ENCODE results near the gene PADI1.

The PADI1 gene

DNA sequence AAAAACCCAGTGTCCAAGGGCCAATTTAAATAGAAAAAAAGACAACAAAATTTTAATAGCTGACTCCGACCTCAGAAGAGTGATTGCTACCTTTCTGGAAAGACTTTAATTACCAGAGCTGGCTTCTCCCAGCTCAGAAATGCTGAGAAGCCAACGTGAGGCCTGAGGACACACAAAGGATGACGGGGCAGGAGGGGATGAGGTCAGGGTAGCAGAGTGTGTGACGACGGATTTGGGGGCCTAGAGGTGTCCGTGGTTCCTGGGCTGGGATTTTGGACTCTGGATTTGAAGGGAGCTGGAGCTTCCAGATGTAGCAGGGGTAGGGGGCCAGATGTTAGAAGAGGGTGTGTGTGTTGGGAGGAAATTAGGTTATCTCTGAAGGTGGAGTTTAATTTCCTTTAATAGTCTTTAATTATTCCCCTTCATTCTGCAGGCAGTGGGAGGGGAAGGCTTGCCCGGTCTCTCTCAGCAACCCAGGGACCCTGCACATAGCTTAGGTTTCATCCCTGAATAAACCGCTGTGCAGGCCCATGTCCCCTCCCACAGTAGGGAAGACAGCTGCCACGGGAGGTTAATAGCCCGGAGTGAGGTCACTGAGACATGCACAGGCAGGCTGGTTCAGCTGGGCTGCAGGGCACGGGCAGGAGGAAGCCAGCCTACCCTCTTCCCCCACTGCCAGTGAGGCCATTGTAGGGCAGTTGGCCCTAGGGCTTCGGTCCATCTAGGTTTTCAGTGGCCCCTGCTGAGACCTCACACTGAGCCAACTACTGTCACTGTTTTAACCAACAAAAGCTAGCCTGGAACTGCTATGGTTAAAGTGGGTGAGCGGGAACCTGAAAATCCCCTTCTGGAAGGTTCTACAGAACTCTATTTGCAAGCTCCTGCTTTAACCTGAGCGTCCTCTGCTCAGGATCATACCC is 40.2 kb downstream of the PADI1 start:
- DNase-seq, result no peak

DNA sequence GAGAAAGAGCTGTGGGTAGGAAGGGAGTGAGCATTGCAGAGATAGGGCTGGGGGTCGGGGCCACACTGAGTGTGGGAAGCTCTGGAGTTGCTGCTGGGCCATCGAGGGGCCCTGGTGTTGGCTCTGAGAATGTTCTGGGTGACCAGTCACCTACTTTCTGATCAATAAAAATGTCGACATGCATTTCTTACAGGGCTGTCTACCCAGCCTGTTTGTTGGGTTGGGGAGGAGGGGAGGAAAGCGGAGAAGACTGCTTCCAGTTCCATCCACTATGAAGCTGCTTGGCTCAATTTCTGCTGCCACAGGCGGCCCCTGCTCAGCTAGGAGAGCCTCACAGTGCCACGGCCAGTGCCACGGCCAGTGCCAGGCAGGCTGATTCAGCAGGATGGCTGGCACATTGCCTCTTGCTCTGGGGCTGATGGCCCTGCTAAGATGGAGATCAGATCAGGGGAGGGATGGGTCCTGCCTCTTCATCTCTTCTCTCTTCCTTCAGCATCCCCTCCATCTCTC is 40.9 kb downstream of the PADI1 start:
- DNase-seq, result no peak

DNA sequence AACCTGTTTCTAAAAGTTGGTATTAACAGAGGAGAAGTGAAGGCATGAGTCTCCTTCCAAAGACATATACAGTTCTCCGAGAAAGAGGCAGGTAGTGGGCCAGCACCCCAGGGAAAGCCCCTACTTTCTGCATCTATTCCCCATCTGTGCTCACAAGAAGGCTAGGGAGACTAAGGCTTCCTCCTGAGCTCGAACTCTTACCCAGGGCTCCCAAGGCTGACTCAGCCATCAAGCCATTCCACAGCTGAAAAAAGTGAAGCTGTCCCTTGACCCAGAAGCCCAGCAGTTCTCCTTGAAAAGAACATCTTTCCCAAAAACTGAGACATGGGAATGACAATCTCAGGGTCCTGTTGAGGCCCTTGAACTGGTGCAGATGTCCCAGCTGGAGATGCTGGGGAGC is 42.0 kb downstream of the PADI1 start:
- no peak for DNase-seq

DNA sequence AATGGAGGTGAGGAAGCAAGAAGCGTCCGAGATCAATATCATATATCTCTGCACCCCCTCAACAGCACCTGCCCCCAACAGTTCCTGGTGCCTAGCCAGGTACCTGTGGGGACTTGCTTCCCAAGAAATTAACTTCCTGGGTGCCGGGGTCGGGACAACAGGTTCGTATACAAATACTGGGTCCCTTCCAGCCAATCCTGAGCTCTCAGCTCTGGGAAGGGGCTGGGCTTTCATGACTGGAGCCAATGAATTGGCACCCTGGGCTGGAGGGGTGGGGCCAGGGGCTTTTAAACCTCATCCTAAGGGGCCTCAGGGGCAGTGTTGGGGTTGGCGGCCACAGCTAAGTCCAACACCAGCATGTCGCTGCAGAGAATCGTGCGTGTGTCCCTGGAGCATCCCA is 43.9 kb downstream of the PADI1 start, which contains the start of gene PADI3:
Gene PADI3, plus strand, starts transcription at position 318 of the 400 bp plus-strand sequence. Its CDS starts 40 bp downstream, at position 358.
- DNase-seq, result no peak

DNA sequence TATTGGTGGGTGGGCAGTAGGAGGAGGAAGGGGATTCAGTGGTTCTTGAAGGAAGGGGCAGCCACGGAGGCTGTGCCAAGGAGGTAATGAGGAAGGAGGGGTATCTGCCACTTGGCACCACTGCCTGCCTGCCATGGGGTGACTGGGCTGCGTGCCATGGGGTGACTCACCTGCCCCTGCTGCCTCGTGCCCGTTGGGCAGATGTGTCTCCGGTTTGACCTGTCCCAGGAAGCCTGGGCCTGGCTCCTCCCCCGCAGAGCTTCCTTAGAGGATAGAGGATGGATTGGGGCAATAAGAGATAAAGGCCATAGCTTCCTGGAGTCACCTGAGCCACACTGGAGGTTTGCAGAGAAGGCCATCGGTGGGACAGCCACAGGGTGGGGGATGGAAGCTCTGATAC is 45.7 kb downstream of the PADI1 start:
- no peak for DNase-seq

DNA sequence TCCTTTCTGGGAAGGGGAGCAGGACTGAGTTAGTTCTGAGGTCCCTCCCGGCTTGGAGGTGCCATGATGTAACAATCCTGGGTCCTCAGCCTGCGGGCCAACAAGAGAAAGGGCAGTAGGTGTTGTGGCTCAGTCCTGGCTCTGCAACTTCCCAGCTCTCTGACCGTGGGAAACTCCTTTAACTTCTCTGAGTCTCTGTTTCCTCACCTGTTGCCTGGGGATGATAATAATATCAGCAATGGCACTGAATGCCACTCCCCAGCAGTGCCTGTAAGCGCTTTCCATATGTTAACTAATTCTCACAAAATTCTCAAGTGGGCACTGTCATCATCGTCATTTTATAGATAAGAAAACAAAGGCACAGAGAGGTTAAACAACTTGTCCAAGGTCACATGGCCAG is 46.3 kb downstream of the PADI1 start:
- no peak for DNase-seq

DNA sequence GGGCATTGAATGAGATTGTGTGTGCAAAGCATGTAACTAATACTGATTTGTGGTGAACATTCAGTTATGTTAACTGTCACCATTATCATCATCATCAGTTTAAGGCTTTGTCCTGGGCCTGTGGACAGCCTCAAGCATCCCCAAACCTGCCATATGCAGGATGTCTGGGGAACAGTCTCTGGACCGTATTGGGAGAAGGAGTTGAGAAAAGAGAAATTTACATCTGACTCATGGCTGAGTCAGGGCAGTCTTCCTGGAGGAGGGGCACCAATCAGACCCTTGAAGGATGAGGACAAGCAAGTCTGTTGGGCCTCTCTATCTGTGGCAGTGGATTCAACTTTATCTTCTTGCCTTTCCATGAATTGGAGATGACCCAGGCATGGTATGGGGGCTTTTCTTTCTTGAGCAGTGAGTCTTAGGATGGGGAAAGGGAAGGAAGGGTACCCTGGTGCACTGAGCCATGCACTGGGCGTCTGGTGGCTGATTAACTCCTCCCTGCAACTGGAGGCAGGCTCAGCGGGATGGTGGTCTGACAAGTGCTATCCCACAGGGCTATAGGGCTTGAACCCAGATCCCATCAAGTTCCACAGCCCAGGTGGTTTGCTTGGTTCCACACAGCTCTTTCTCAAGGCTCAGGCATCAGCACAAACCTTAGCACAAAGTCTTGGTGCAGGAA is 46.9 kb downstream of the PADI1 start:
- no peak for DNase-seq

DNA sequence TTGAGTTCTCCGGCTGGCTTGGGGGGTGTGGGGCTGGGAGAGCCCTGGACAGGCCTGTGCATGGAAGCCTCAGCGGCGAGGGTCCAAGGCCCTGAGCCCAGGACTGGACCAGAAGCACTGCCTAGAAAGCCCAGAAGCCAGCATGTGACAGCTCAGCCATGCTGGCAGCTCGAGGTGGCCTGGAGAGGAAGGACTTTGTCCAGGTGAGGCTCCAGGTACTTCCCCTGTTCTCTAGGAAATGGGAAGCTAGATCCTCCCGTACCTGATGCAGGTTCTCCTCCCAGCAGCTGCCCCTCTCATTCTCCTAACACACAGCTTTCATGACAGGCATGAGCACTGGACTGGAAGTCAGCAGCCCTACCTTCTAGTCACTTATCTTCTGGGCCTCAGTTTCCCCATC is 50.4 kb downstream of the PADI1 start:
- no peak for DNase-seq

DNA sequence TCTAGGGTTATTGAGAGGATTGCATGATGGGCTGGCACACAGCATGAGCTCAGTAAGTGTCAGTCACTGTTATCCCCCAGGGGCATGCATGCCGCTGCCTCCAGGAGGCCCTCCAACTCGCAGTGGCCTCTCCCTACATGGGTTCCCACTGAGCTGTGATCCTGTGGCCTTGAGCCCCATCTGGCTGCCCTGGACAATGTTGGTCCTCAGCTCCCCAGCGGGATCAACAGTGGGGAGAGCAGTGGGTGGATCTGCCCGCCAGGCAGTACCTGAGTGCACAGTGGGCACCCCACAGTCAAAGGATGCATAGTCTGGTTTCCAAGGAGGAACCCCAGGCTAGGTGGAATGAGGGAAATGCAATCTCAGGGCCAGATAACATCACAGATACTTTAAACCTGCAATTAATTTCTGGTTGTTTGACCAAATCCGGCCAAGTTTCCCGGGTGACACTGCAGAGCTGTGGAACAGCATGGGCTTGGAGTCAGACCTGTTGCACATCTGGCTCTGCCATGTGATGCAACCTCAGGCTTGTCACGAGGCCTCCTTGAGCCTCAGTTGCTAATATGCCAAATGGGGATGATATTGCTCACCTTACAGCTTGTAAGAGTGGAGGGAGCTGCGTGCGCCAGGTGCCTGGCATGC is 53.3 kb downstream of the PADI1 start:
- no peak for DNase-seq

DNA sequence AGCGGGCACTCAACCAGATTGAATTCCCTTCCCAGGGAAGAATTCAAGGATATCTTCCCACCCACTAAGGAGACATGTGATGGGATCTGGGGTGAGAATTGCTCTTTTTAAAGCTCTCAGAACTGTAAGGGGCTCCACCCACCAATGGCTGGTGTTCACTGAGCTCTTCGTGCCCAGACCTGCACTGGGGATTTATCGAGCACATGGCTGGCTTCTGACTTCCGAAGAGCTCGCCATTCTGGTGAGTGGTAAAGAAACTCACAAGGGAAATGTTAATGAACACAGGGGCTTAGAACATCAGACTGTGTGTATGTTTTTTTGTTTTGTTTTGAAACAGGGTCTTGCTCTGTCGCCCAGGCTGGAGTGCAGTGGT is 53.8 kb downstream of the PADI1 start:
- DNase-seq, result no peak

DNA sequence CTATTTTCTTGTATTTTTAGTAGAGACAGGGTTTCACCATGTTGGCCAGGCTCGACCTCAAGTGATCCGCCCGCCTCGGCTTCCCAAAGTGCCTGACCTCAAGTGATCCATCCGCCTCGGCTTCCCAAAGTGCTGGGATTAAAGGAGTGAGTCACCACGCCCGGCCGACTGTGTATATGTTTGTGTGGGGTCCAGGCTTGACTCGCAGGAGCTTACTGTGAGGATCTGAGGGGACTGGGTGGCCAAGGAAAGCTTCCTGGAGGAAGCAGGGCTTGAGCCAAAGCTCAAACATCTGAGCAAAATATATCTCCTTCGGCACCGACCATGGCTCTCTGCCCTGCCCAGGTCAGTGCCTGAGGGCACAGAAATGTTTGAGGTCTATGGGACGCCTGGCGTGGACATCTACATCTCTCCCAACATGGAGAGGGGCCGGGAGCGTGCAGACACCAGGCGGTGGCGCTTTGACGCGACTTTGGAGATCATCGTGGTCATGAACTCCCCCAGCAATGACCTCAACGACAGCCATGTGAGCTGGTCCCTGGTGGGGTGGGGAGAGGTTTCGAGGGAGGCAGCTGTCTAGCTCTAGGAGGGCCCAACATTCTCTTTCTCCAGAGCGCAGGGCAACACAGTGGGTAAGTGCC is 54.4 kb downstream of the PADI1 start:
- no peak for DNase-seq

DNA sequence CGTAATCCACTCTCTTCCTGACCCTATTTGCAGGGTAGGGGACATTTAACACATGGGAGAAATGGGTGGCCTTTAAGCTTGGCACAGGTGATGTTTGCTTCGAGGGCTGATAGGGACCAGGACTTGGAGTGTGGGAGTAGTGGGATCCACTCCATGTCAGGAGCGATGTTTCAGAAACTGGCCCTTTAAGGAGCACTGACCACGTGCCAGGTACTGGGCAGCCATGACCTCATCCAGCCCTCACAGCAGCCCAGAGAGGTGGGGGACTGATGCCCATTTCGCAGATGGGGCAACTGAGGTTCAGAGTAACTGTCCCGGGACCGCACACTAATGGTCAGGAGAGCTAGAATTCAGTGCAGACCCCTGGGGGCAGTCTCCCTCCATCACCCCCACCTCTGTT is 55.3 kb downstream of the PADI1 start:
- DNase-seq, result no peak

DNA sequence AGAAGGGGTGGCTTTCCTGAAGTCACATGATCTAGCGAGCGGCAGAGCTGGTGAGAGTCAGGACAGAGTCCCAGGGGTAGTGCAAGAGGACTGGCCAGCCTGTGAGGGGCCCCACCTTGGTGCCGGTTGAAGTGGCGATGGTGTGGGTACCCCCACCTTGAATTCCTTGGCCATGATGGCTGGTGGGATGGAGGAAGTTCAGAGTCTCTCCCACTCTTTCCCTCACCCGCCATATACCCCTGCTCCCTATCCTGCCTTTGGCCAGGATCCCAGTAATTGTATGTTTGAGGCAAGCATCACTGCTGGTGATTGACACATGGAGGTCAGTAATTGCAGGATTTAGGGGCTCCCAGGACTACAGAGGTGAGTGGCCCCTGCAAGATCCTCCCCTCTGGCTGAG is 55.8 kb downstream of the PADI1 start:
- DNase-seq, result no peak

DNA sequence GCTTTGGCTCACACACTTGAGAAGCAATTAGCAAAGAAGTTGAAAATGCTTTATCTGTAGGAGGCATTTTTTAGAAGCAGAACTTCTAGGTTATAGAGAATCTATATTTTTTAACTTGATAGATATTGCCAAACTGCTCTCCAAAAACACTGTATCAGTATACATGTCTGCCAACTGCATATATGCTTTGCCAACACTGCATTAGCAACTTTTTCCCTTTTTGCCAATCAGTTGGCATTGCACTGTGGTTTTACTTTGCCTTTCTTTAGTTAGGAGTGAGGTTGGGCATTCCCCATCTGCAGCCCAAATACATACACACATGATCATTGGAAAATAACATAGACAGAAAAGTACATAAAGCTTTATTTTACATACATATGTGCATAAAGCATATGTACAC is 59.0 kb downstream of the PADI1 start:
- no peak for DNase-seq

DNA sequence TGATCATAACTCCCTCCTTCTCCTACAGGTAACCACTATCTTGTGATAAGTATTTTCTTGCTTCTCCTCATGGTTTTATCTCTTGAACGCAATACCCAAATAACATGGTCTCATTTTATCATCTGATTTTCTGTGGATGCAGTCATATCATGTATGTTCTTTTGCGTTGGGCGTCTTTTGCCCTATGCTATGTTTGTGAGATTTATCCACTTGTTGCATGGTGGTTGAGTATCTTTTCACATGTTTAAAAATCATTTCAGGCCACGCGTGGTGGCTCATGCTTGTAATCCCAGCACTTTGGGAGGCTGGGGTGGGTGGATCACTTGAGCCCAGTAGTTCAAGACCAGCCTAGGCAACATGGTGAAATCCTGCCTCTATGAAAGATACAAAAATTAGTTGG is 59.5 kb downstream of the PADI1 start:
- no peak for DNase-seq

DNA sequence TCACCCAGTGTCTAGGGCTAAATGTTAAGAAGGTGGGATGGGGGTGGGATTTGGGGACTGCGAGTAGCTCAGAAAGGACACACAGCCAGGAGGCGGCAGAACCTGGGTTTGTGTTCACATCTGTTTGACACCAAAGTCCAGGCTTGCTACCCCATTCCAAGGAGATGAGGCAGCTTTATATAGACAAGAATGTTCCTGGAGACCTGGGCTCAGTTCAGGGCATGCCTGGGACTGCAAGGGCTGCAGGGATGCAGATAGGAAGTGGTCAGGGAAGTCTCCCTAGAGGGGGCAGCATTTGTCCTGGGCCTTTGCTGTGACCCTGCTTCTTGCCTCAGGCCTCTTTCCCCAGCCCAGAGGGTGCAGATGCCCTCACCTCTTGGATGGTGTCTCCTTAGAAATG is 60.2 kb downstream of the PADI1 start:
- DNase-seq, result no peak

DNA sequence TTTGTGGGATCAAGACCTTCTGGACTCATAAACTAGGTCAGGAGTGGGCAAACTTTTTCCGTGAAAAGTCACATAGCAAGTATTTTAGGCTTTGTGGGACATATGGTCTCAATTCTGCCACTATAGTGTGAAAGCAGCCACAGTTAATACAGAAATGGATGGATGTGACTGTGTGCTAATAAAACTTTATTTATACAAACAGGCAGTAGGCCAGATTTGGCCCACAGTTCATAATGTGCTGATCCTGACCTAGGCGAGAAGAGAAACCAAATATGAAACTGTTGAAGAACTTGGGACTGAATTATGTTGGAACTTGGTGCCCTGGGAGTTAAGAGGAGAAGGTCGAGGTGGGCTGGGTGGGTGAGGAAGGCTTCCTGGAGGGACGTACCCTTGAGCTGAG is 61.0 kb downstream of the PADI1 start:
- DNase-seq, result no peak

DNA sequence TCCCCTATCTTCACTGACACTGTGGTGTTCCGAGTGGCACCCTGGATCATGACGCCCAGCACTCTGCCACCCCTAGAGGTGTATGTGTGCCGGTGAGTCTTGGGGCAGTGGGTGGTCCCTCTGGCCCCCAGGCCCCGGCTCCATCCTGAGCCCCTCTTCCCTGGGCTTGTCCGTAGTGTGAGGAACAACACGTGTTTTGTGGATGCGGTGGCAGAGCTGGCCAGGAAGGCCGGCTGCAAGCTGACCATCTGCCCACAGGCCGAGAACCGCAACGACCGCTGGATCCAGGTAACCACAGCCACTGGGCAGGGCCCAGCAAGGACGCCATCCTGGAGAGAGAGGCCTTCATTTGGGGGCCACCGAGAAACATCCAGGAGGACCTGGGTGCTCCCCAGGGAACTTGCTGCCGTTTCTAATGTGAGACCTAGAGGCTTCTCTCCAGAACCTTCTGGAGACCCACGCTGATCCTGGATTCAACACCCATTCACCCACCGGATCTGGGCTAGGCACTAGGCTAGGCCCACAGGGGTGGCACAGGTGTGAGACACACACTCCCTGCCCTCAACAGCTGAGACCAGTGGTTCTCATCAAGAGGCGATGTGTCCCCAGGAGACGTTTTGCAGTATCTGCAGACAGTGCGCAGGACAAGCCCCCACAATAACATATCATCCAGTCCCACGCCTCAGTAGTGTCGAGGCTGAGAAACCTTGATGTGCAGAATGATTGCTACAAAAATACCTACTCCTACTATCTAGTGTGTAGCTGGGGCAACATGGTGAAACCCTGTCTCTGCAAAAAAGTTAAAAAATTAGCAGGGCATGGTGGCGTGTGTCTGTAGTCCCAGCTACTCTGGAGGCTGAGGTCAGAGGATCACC is 66.2 kb downstream of the PADI1 start:
- DNase-seq, result no peak

DNA sequence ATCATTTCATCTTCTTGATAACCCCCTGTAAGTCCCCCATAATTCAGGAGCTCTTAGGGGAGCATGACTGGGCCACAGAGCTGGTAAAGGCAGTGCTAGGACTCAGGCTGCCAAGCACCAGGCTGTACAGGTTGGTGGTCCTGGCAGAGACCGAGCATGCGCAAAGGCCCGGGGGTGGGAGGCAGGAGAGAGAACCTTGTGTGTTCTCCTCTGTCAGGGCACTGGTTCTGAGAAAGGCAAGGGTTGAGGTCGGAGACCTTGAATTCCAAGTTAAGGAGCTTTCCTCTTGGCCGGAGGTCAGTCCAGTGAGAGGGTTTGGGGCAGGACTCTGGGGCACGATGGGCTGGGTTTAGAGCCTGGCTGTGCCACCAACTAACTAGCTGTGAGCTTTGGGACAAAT is 67.1 kb downstream of the PADI1 start:
- DNase-seq, result no peak

DNA sequence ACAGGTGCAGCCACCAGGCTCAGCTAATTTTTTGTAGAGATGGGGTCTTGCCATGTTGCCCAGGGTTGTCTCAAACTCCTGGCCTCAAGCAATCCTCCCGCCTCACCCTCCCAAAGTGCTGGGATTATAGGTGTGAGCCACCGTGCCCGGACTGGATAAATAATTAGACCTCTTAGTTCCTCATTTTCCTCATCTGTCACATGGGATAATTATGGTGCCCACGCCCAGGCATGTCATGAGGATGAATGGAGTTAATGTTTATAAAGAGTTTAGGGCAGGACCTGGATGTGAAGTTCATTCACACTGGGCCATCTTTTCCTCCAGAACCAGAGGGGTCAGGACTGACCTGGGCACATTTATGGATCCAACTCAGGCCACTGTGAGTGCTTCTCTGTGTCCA is 67.7 kb downstream of the PADI1 start:
- DNase-seq, result no peak

DNA sequence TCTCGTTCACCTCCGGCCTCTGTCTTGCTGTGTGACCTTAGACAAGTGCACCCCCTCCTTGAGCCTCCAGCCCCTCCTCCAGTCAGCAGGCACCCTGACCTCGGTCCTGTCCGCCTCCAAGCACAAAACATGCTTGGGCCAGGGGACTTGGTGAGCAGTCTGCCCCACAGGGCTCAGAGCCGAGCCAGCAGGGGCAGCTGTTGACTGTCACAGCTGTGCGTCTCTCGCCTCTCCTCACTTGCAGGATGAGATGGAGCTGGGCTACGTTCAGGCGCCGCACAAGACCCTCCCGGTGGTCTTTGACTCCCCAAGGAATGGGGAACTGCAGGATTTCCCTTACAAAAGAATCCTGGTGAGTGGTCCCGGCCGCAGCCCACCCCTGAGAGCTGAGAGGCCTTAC is 68.2 kb downstream of the PADI1 start:
- DNase-seq, result no peak

Data from NCI-H1092 (cell line).